ENCODE data around the gene OSBPL2.

- TF ChIP-seq CTCF (IDR thresholded peaks at IDR 0.05) (no peak), POLR2A (IDR thresholded peaks at IDR 0.05) (no peak)
Measured at GRCh38 chr20:62292108-62292507, 53.8 kb downstream of the OSBPL2 start.

Measured in testis (tissue), 2 donors.